Heart left ventricle (tissue), 13 donors: ENCODE measurements around the gene CARMIL3.

ENCODE experiments used
- CTCF ChIP-seq, 12 donors: fragments of 200-600 bp; sonication (generic) in 4 of 12; IDR thresholded peaks; one replicate each; pipeline versions ENCODE4 v1.5.0 to v1.8.0; 2018 to 2022; ENCODE audit warnings: antibody characterized with exemption in 12 of 12, mild to moderate bottlenecking in 5 of 12
- POLR2A ChIP-seq, 2 donors: fragments of 450-650 bp; IDR thresholded peaks; one replicate each; pipeline ENCODE4 v1.6.1; 2017; ENCODE audit warnings: antibody characterized with exemption in 2 of 2, mild to moderate bottlenecking in 2 of 2, moderate library complexity in 2 of 2
- donor health status: ischemic (EF 13 %, LVEDD 7.1; RV severe dilation, severe dysfunction).
- donor health status: DM: no; HTN: yes; CAD: no.
- donor health status: DM: no; HTN: no; CAD: no.
- donor health status: ischemic (EF 25% LVEDD 6.9; RV normal size, moderate dysfunction).
- donor health status: ischemic (EF 25% LVEDD 5.7; RV mildly dilated, moderate dysfunction).
- donor health status: ischemic (EF 35%, LVEDD 5.7; RV mildly dilated, moderate dysfunction).
- donor health status: nonischemic (EF 11% LVEDD 7.7; RV severe dilation, severe dysfunction).
- donor health status: DM: yes; HTN: yes; CAD: no.
- donor health status: PGD.
- donor health status: ischemic (EF 29% LVEDD 5.4; RV normal size, mild dysfunction).
- donor health status: nonischemic (EF 23%, LVEDD 6.1; RV moderate dilation, normal function).

DNA sequence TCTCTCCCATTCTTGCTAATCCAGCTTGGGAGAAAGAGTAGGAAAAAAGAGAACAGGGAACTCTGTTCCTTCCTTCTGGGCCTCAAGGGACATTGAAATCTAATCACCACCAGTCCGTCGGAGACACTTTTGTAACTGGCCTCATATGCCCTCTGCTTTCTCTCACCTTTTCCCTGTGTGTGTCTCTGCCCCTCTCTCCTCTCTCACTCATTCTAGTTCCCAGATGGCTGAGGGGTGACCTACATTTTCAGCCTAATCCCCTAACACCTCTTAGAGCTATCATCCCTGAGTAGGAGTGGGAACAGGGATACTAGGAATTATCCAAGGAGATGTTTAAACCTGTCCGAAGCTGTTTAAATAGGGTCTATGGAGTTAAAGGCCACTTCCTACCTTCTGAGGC is 33.4 kb downstream of the CARMIL3 start:
- TF ChIP-seq CTCF (IDR thresholded peaks at IDR 0.05) (no peak), POLR2A (IDR thresholded peaks at IDR 0.05) (no peak)
